Progenitor cell of endocrine pancreas (in vitro differentiated cells): ENCODE results near the gene ART1. TPM values are rescaled to one million over a fixed set of nuclear protein-coding genes. Genes with fewer than 3 reads are reported as not detected.

Source experiments
- DNase-seq: peaks from one replicate; pipeline ENCODE4 v3.0.0; 2021; ENCODE audit warnings: low spot score; ENCODE audit not compliant: unreplicated experiment
- H3K27ac Mint-ChIP-seq: 2 replicates; pipeline ENCODE4 v1.8.0; 2021; ENCODE audit warnings: mild to moderate bottlenecking, moderate library complexity, mixed read lengths
- H3K27me3 Mint-ChIP-seq: 2 replicates; pipeline ENCODE4 v1.8.0; 2021; ENCODE audit warnings: mixed read lengths
- H3K36me3 Mint-ChIP-seq: 2 replicates; pipeline ENCODE4 v1.8.0; 2022; ENCODE audit warnings: mixed read lengths; ENCODE audit not compliant: insufficient read depth
- H3K4me1 Mint-ChIP-seq: 2 replicates; pipeline ENCODE4 v1.8.0; 2021; ENCODE audit warnings: low read depth, mixed read lengths
- H3K4me3 Mint-ChIP-seq: 2 replicates; pipeline ENCODE4 v1.8.0; 2021; ENCODE audit warnings: low read depth, mild to moderate bottlenecking, moderate library complexity, mixed read lengths
- H3K9me3 Mint-ChIP-seq: 2 replicates; pipeline ENCODE4 v1.8.0; 2021; ENCODE audit warnings: low read depth, mixed read lengths
- total RNA-seq: library from RNA; stranded (reverse); gene quantifications from 2 replicates; pipeline ENCODE4 v1.2.1, GENCODE V29; 2021
- TF ChIP-seq, protein P1 (sequence below): fragments of 200-600 bp; sonication (generic); IDR thresholded peaks from one replicate; pipeline ENCODE4 v1.5.0; 2021; ENCODE audit warnings: antibody characterized with exemption, mild to moderate bottlenecking; ENCODE audit not compliant: unreplicated experiment

The ART1 gene
- total RNA-seq, 1 donor from 2014 or later: not detected

DNA sequence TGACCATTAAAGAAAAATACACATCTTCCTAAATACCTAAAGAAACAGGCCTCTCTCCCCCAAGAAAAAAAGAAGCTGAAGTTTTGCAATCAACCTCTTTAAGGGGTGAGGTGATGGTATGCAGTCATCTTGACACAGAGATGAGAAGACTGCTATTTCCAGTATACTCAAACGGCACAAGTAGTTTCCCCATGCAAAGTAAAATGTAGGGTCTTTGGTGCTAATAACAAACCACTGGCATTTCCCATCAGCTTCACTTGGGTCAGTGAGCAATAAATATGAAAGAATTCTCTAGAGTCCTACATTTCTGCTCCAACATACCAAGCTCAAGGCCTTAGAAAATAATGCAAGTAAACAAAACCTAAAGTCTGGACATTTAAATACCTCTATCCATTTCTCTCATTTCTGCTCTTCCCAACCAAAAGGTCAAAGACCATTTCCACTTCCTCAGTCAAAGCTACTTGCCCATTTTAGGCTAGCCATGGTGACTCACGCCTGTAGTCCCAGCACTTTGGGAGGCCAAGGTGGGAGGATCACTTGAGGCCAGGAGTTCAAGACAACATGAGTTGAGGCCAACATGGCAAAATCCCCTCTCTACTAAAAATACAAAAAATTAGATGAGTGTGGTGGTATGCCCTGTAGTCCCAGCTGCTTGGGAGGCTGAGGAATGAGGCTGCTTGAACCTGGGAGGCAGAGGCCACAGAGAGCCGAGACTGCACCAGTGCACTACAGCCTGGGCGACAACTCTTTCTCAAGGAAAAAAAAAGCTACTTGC, 65.7 kb downstream of the ART1 start:
- no peaks in the 10 kb centered on the region for H3K9me3 Mint-ChIP-seq
- peaks cover 25% of the 10 kb centered on the region for H3K36me3 Mint-ChIP-seq
- H3K4me3 Mint-ChIP-seq: no peak overlapping the region
- TF ChIP-seq, protein P1, sequence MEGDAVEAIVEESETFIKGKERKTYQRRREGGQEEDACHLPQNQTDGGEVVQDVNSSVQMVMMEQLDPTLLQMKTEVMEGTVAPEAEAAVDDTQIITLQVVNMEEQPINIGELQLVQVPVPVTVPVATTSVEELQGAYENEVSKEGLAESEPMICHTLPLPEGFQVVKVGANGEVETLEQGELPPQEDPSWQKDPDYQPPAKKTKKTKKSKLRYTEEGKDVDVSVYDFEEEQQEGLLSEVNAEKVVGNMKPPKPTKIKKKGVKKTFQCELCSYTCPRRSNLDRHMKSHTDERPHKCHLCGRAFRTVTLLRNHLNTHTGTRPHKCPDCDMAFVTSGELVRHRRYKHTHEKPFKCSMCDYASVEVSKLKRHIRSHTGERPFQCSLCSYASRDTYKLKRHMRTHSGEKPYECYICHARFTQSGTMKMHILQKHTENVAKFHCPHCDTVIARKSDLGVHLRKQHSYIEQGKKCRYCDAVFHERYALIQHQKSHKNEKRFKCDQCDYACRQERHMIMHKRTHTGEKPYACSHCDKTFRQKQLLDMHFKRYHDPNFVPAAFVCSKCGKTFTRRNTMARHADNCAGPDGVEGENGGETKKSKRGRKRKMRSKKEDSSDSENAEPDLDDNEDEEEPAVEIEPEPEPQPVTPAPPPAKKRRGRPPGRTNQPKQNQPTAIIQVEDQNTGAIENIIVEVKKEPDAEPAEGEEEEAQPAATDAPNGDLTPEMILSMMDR: no peak
- H3K27me3 Mint-ChIP-seq: no peaks in the 10 kb centered on the region
- peaks cover 2% of the 10 kb centered on the region for H3K4me1 Mint-ChIP-seq
- no peak for DNase-seq
- H3K27ac Mint-ChIP-seq: no peak overlapping the region

DNA sequence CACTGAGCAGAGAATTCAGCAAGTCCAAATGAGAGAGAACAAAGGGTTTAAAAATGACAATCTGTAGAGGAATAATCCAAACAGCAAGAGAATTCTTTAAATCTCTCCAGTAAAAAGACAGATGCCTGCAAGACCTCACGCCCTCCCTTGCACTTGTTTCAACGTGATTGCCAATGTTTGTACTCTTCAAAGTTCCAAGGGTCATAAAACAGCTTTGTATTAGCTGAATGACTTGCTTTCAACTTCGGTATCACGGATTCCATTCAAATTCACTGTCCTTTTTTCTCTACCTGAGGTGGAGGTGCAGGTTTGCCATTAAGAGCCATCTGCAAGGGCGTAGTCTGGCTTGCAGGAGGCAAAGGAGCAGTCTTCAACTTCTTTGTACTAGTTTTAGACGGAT, 67.3 kb downstream of the ART1 start:
- Mint-ChIP-seq H3K27me3 (no peaks in the 10 kb centered on the region), H3K4me3 (no peak overlapping the region), H3K9me3 (no peaks in the 10 kb centered on the region), H3K27ac (no peak overlapping the region), H3K36me3 (peaks cover 22% of the 10 kb centered on the region), H3K4me1 (peaks cover 2% of the 10 kb centered on the region)
- TF ChIP-seq, protein P1: no peak
- DNase-seq: no peak

Other genes with a start within 250 kb of the ART1 start
- gene ART5, start 3.1 kb upstream of the ART1 start, total RNA-seq: 1.8 and 3.8 TPM in 2 replicates
- 2.8 and 3.3 TPM in 2 replicates for gene CHRNA10, start 26.3 kb downstream of the ART1 start, total RNA-seq
- 80.3 and 83.4 TPM in 2 replicates for gene NUP98, start 152.4 kb downstream of the ART1 start, total RNA-seq
- 46.7 and 51.3 TPM in 2 replicates for gene PGAP2, start 163.4 kb downstream of the ART1 start, total RNA-seq
- 21.4 and 25.0 TPM in 2 replicates for gene RHOG, start 195.8 kb downstream of the ART1 start, total RNA-seq
- 27.2 and 32.7 TPM in 2 replicates for gene STIM1, start 210.5 kb downstream of the ART1 start, total RNA-seq